HG03135 (cell line): ENCODE data around the gene ATP6V1B1.

Source experiments
- ATAC-seq: cut with Tn5 transposase; IDR thresholded peaks from one replicate; pipeline ENCODE4 v1.9.1; 2021; ENCODE audit warnings: mild to moderate bottlenecking, moderate library complexity; ENCODE audit not compliant: unreplicated experiment

Gene ATP6V1B1

GRCh38 chr2:70935468-70936164 lies at the start of gene ATP6V1B1:
ATP6V1B1 (plus strand) TSS chr2:70935900; CDS start chr2:70935955, 55 bp downstream.
- no peak for ATAC-seq

- no peak for ATAC-seq
These were observed 49.1 kb upstream of the ATP6V1B1 start for GRCh38 chr2:70886541-70886987.

DNA sequence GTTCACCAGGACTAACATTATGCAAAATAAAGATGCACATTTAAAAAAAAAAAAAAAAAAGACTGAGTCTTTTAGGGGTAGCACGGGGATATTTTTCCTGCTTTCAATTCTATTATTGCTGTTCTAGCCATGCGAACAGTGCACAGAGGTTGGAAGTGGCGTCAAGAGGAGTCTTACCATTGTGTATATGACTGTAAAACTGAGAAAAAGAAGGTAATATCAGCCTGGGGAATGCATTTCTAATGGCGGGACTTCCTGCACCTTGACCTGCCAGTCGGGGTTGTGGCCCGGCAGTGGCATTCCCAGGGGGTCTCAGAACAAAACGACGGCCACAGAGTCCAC lies 48.5 kb upstream of the ATP6V1B1 start:
- no peak for ATAC-seq

DNA sequence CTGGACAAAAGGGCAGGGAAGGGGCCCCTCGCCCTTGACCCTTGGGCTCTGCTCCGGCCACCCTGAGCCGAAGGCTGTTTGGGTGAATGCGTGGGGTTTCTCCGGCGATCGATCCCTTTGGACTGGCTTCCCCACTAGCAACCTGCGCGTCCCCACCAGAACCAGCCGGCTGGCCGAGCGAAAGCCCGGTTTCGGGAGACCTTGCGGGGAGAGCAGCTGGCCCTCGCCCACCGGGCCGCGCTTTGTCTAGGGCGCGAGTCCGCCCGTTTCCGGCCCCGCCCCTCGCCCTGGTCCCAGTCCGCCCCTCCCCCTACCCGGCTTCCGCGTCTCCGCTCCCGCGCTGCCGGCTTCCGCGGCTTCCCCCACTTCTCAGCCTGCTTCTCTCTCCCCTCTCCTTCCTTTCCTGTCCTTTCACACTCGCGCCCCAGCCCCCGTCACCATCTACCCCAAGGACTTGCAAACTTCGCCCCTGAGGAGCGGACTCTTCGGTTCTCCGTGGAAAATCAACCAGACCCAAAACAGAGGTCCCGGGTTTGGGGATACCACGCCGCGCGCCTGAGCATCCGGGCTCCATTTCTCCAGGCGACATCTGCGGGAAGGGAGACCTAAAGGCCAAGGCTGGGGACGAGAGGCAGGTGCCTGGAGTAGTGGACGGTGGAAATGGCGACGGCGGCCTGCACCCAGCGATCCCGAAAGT lies 48.0 kb upstream of the ATP6V1B1 start:
- no peak for ATAC-seq

GRCh38 chr2:70888366-70888922 lies 47.3 kb upstream of the ATP6V1B1 start:
- no peak for ATAC-seq

- ATAC-seq: no peak
These were observed 46.6 kb upstream of the ATP6V1B1 start for GRCh38 chr2:70888923-70889715.

GRCh38 chr2:70889716-70890037 lies 46.0 kb upstream of the ATP6V1B1 start:
- ATAC-seq: no peak

DNA sequence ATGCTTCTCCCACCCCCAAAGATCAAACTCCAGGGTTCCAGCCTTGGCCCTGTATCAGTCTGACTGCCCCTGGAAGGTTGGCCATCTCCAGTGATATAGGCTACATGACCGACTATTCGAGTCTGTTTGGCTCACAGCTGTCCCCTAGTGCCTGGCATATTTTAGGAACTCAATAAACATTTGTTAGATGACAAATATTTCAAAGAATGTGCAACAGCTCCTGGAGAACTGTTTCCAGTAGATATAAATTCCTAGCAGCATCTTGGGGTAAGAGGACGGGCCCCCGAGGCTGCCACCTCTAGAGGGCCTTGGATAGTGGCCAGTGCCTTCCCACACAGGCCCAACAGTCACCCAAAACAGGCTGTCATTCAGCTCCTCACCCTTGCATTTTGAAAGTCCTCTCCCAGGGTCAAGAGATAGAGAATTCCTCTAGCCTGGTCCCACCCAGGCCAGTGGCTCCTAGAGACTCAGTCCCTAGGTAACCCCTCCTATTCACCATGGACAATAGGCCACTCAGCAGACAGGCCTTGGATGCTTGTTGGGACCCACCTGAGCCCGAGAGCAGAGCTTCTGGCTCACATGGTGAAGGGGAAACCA lies 45.1 kb upstream of the ATP6V1B1 start:
- ATAC-seq: no peak

GRCh38 chr2:70891572-70892357 lies 43.9 kb upstream of the ATP6V1B1 start:
- ATAC-seq: no peak

DNA sequence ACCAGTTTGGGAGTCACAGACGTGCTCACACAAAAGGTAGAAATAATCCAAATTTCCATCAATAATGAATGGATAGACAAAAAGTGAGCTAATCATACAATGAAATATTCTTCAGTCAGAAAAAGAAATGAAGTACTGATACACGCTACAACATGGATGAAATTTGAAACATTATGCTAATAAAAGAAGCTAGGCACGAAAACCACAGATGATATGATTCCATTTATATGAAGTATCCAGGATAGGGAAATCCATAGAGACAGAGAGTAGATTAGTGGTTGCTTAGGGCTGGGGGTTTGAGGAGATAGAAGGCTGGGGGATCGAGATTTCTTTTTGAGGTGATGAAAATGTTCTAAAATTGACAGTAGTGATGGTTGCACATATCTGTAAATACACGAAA lies 43.0 kb upstream of the ATP6V1B1 start:
- no peak for ATAC-seq

DNA sequence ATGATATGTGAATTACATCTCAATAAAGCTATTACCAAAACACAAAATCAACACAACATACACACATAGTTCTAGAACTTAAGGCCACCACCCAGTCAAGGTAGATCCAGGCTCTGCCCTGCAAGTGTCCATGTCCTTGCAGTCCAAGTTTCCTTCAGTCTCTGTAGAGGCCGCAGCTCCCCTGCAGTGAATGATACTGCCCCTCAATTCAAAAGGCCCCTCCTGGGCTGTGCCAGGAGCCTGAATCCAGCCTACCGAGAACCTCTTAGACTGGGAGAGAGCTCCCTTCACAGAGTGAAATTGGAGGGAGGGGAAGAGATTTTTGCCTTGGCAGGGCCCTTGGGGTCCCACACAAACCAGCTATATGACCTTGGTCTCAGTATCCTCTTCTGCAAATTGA lies 42.5 kb upstream of the ATP6V1B1 start:
- ATAC-seq: no peak

DNA sequence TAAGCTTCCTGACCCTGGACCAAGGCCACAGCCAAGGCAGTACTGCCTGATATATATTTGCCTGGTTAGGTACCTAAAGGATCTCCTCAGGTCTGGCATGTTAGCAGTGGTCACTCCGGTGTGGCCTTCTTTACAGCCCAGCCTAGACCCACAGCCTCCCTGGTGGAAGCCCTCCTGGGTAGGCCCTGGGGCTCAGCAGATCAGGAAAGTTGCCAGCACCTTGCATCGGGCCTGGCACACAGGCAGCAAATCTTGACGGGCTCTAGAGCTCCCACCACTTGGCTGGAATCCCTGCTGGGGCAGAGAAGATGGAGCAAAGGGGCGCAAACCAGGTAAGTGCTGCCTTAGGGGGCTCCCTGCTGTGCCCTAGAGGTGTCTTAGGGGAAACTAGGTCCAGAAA lies 40.9 kb upstream of the ATP6V1B1 start:
- ATAC-seq: no peak

DNA sequence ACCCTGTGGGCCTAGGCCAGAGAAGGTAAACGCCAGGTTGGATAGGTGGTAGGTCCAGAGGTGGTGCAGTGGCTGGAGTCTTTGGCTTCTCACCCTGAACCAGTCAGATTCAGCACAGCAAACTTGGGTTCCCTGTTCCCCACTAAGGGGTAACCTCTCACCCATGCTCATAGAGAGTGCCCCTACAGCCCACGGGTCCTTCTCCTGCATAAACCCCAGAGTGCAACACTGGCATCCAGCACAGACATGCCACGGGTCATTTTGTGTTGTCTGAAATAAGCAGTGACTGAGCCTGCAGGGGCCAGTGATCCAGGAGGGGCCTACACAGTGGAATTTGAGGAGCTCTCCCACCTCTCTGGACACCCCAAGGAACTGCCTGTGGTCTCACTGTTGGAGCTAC lies 40.5 kb upstream of the ATP6V1B1 start:
- no peak for ATAC-seq

DNA sequence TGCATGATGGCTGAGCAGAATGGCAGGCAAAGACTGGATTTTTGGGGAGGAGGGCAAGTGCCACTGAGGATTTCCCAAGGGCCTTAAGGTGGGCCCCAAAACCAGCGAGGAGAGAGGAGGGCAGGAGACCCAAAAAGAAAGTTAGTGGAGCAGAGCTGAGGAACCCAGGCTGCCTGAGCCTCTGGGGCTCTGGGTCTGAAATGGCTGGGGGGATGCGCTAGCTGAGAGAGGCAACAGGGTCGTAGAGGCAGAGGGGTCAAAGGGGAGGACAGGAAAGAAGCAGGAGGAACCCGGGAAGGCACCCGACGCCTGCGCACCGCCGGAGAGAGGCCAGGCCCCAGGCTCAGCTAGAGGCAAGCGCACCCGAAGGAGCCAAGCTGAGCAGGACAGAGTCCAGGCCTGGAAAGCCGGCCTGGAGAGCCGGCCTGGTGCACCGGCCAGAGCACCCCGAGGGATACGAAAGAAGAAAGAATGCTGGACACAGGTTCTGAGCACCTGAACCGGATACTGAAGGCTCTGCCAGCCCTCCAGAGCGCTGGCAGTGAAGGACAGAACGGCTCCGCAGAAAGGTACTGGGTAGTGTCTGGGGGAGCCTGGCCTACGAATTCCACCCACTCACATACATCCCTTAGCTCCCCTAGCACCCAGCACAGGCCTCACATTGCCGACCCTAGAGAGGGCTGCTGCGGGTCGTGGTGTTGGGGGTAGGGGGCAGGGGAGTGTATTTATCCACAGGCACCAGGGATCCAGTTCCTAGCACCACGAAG lies 39.5 kb upstream of the ATP6V1B1 start:
- no peak for ATAC-seq

- no peak for ATAC-seq
These were observed 38.9 kb upstream of the ATP6V1B1 start for GRCh38 chr2:70896765-70897202.

DNA sequence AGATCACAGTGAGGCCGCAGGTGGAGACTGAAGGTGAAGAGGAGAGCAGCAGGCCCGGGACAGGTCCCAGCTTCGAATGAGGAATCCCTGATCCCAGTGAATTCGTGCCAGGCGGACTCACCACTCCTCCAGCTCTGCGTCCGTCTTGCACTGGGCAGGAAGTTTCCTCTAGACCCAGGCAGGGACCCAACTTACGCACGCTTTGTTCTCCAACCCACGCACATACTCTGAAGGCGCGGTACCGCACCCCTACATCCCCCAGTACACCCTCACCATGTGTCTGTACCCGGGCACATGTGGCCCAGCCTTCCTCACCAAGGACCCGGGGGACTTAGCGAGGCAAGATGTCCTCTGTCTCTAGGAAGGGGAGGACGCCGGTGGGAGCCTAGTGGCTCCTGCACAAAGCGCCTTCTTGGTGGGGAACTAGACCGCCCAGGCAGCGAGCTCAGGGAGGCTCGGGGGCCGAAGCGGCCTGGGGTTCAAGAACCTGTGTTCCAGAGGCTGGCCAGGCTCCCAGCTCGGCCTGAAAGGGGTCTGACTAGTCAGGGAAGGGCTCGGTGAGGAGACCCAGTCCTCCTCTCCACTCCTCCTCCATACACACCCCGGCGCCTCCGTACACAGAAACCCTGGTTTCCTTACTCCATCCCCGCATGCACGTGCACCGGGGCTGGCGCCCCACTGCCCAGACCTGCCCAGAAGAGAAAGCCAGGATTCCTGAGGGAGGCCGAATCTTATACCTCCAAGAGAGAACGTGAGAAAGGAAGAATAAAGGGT lies 38.3 kb upstream of the ATP6V1B1 start:
- no peak for ATAC-seq

DNA sequence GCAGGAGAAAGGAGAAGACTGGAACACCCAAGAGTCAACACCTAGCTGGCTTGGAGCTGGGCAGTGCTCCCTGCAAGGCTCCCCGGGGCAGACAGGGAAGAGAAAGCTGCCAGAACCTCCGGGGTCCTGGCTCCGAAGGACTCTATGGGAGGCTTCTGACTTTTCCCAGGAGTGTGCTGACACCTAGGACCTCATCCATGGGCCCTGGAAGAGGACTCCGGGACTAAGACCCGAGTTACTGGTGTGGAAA lies 37.8 kb upstream of the ATP6V1B1 start:
- no peak for ATAC-seq

GRCh38 chr2:70898363-70899240 lies 37.1 kb upstream of the ATP6V1B1 start:
- no peak for ATAC-seq
